GM12878 (cell line): ENCODE measurements around the gene ANKRD6. TPM values are rescaled to one million over a fixed set of nuclear protein-coding genes. Genes with fewer than 3 reads are reported as not detected.

ENCODE experiments used
- polyA plus RNA-seq, 11 experiments: library from polyadenylated mRNA; depleted of rRNA in 4 of 11; unstranded in 6 of 11; stranded (reverse) in 5 of 11; fragments of >200 nt; fragmentation: Nextera tagmentation in 4 of 11; fragmentation: Illumina TruSeq in 1 of 11; extraction: Ambion mirVana in 4 of 11; extraction: Trizol in 1 of 11; gene quantifications; 1 replicate in 1 of 11; 2 replicates in 10 of 11; pipeline versions ENCODE4 v1.2.1 to v1.2.3, GENCODE V29; 2011 to 2016; ENCODE audit warnings: inconsistent platforms in 2 of 11, missing spikeins in 2 of 11, low read depth in 1 of 11
- small RNA-seq: library from RNA; depleted of rRNA; stranded (forward); fragments of <200 nt; gene quantifications from one replicate; pipeline ENCODE3, GENCODE V24; 2014
- total RNA-seq, 4 experiments: library from RNA; depleted of rRNA in 3 of 4; stranded (reverse); fragments of >200 nt in 3 of 4; fragmentation: Illumina TruSeq in 1 of 4; extraction: Trizol in 1 of 4; gene quantifications; 2 replicates each; pipeline versions ENCODE4 v1.2.1 to v1.2.3, GENCODE V29; 2013 to 2021

The ANKRD6 gene
- total and polyA plus RNA-seq, 10 of the 15 experiments (the other 5 are each of a cell fraction or from before 2014, with no cell fraction given) = 0.03 to 0.90 (median 0.38) TPM

Small RNA genes within 50 kb of the gene (small RNA-seq; reads per million reads assigned to genes)
- not detected for gene RN7SL11P

Other genes starting within 250 kb of the ANKRD6 start
- gene GABRR1, start 215.8 kb upstream of the ANKRD6 start, total RNA-seq (2014; rRNA removed) = not detected in 2 replicates
- not detected in 2 replicates for gene GABRR1, start 215.8 kb upstream of the ANKRD6 start, total RNA-seq (2014; rRNA removed; fragmentation: Illumina TruSeq; extraction: Trizol)
- not detected in 2 replicates for gene GABRR1, start 215.8 kb upstream of the ANKRD6 start, total RNA-seq (2021)
- gene GABRR1, start 215.8 kb upstream of the ANKRD6 start, polyA plus RNA-seq (2011; rRNA removed) = not detected in 2 replicates
- not detected in 2 replicates for gene GABRR1, start 215.8 kb upstream of the ANKRD6 start, polyA plus RNA-seq (2014; fragmentation: Illumina TruSeq; extraction: Trizol)
- gene GABRR1, start 215.8 kb upstream of the ANKRD6 start, polyA plus RNA-seq (2014; fragmentation: Nextera tagmentation; extraction: Ambion mirVana) = not detected
- gene GABRR1, start 215.8 kb upstream of the ANKRD6 start, polyA plus RNA-seq (2014; rRNA removed) = not detected in 2 replicates
- gene GABRR1, start 215.8 kb upstream of the ANKRD6 start, polyA plus RNA-seq (2016; fragmentation: Nextera tagmentation; extraction: Ambion mirVana) = not detected
- 0.23 and 0.33 TPM in 2 replicates for gene GABRR2, start 117.9 kb upstream of the ANKRD6 start, total RNA-seq (2014; rRNA removed)
- 0.31 and 0.32 TPM in 2 replicates for gene GABRR2, start 117.9 kb upstream of the ANKRD6 start, total RNA-seq (2014; rRNA removed; fragmentation: Illumina TruSeq; extraction: Trizol)
- 0.35 and 0.54 TPM in 2 replicates for gene GABRR2, start 117.9 kb upstream of the ANKRD6 start, total RNA-seq (2021)
- 0.27 and 0.34 TPM in 2 replicates for gene GABRR2, start 117.9 kb upstream of the ANKRD6 start, polyA plus RNA-seq (2011; rRNA removed)
- gene GABRR2, start 117.9 kb upstream of the ANKRD6 start, polyA plus RNA-seq (2014; fragmentation: Illumina TruSeq; extraction: Trizol) = 0.59 and 0.72 TPM in 2 replicates
- not detected for gene GABRR2, start 117.9 kb upstream of the ANKRD6 start, polyA plus RNA-seq (2014; fragmentation: Nextera tagmentation; extraction: Ambion mirVana)
- gene GABRR2, start 117.9 kb upstream of the ANKRD6 start, polyA plus RNA-seq (2014; rRNA removed) = 0.33 and 0.62 TPM in 2 replicates
- under 1 TPM; 0.16 to 0.19 TPM for gene GABRR2, start 117.9 kb upstream of the ANKRD6 start, polyA plus RNA-seq (2016; fragmentation: Nextera tagmentation; extraction: Ambion mirVana)
- 90.6 and 96.0 TPM in 2 replicates for gene UBE2J1, start 80.4 kb upstream of the ANKRD6 start, total RNA-seq (2014; rRNA removed)
- 110 and 114 TPM in 2 replicates for gene UBE2J1, start 80.4 kb upstream of the ANKRD6 start, total RNA-seq (2014; rRNA removed; fragmentation: Illumina TruSeq; extraction: Trizol)
- 84.3 and 85.9 TPM in 2 replicates for gene UBE2J1, start 80.4 kb upstream of the ANKRD6 start, total RNA-seq (2021)
- 89.5 and 129 TPM in 2 replicates for gene UBE2J1, start 80.4 kb upstream of the ANKRD6 start, polyA plus RNA-seq (2011; rRNA removed)
- 120 and 151 TPM in 2 replicates for gene UBE2J1, start 80.4 kb upstream of the ANKRD6 start, polyA plus RNA-seq (2014; fragmentation: Illumina TruSeq; extraction: Trizol)
- gene UBE2J1, start 80.4 kb upstream of the ANKRD6 start, polyA plus RNA-seq (2014; fragmentation: Nextera tagmentation; extraction: Ambion mirVana) = 10 to 100 TPM; 48.7 to 69.1 TPM
- gene UBE2J1, start 80.4 kb upstream of the ANKRD6 start, polyA plus RNA-seq (2014; rRNA removed) = 68.5 and 76.8 TPM in 2 replicates
- gene UBE2J1, start 80.4 kb upstream of the ANKRD6 start, polyA plus RNA-seq (2016; fragmentation: Nextera tagmentation; extraction: Ambion mirVana) = 100 to 1,000 TPM; 129 to 131 TPM
- gene RRAGD, start 20.9 kb upstream of the ANKRD6 start, total RNA-seq (2014; rRNA removed) = 8.2 and 8.9 TPM in 2 replicates
- gene RRAGD, start 20.9 kb upstream of the ANKRD6 start, total RNA-seq (2014; rRNA removed; fragmentation: Illumina TruSeq; extraction: Trizol) = 12.9 and 13.6 TPM in 2 replicates
- 15.6 and 16.5 TPM in 2 replicates for gene RRAGD, start 20.9 kb upstream of the ANKRD6 start, total RNA-seq (2021)
- gene RRAGD, start 20.9 kb upstream of the ANKRD6 start, polyA plus RNA-seq (2011; rRNA removed) = 17.4 and 25.5 TPM in 2 replicates
- 9.8 and 15.3 TPM in 2 replicates for gene RRAGD, start 20.9 kb upstream of the ANKRD6 start, polyA plus RNA-seq (2014; fragmentation: Illumina TruSeq; extraction: Trizol)
- gene RRAGD, start 20.9 kb upstream of the ANKRD6 start, polyA plus RNA-seq (2014; fragmentation: Nextera tagmentation; extraction: Ambion mirVana) = 1 to 10 TPM; 4.6 to 4.8 TPM
- gene RRAGD, start 20.9 kb upstream of the ANKRD6 start, polyA plus RNA-seq (2014; rRNA removed) = 6.3 and 8.1 TPM in 2 replicates
- 1 to 10 TPM; 5.6 to 8.7 TPM for gene RRAGD, start 20.9 kb upstream of the ANKRD6 start, polyA plus RNA-seq (2016; fragmentation: Nextera tagmentation; extraction: Ambion mirVana)
- gene LYRM2, start 205.6 kb downstream of the ANKRD6 start, total RNA-seq (2014; rRNA removed) = 15.5 and 17.2 TPM in 2 replicates
- 18.8 and 20.6 TPM in 2 replicates for gene LYRM2, start 205.6 kb downstream of the ANKRD6 start, total RNA-seq (2014; rRNA removed; fragmentation: Illumina TruSeq; extraction: Trizol)
- 23.6 and 25.1 TPM in 2 replicates for gene LYRM2, start 205.6 kb downstream of the ANKRD6 start, total RNA-seq (2021)
- gene LYRM2, start 205.6 kb downstream of the ANKRD6 start, polyA plus RNA-seq (2011; rRNA removed) = 33.8 and 62.2 TPM in 2 replicates
- gene LYRM2, start 205.6 kb downstream of the ANKRD6 start, polyA plus RNA-seq (2014; fragmentation: Illumina TruSeq; extraction: Trizol) = 27.9 and 40.8 TPM in 2 replicates
- gene LYRM2, start 205.6 kb downstream of the ANKRD6 start, polyA plus RNA-seq (2014; fragmentation: Nextera tagmentation; extraction: Ambion mirVana) = 10 to 100 TPM; 57.1 to 75.0 TPM
- 14.9 and 18.5 TPM in 2 replicates for gene LYRM2, start 205.6 kb downstream of the ANKRD6 start, polyA plus RNA-seq (2014; rRNA removed)
- 10 to 100 TPM; 52.5 to 57.9 TPM for gene LYRM2, start 205.6 kb downstream of the ANKRD6 start, polyA plus RNA-seq (2016; fragmentation: Nextera tagmentation; extraction: Ambion mirVana)